HepG2 (cell line): ENCODE data around the gene GSDMA. TPM values are rescaled to one million over a fixed set of nuclear protein-coding genes. Genes with fewer than 3 reads are reported as not detected.
"Not testable (repeated sequence)": the region's sequence is repeated elsewhere in the genome, so short reads cannot be mapped to it uniquely, and the experiment has no call there.

ENCODE experiments used
- ATAC-seq: fragments of 200-7000 bp; cut with Tn5 transposase; 3 replicates; pipeline ENCODE4 v1.9.1; 2020; ENCODE audit warnings: mild to moderate bottlenecking, moderate library complexity
- BruUV-seq: library from RNA; stranded (reverse); fragments of 400-500 nt; replicated peaks from 2 replicates; lab custom pipeline; 2021; lab: Mats Ljungman, UMichigan
- CTCF ChIA-PET: fragments of 300-600 bp; formaldehyde crosslinking; extraction: SDS; loops from one replicate; lab custom pipeline; 2021; ENCODE audit warnings: low total read pairs, inconsistent platforms, low intra/inter-chr PET ratio; lab: Yijun Ruan, JAX
- POLR2A ChIA-PET: fragments of 350-600 bp; sonication (Branson Sonifier 250); formaldehyde crosslinking; loops from one replicate; lab custom pipeline; 2020; ENCODE audit warnings: antibody characterized with exemption, inconsistent platforms; lab: Yijun Ruan, JAX
- DNase-seq: peaks from one replicate; pipeline ENCODE4 v3.0.0-alpha.2; 2015; ENCODE audit warnings: low spot score
- FAIRE-seq: peaks from 3 replicates; lab custom pipeline; 2011; peaks lifted over from hg19 to GRCh38; lab: Jason Lieb, UNC
- H2AFZ ChIP-seq: one replicate; pipeline ENCODE4 v1.6.1; 2011; ENCODE audit warnings: low read length, inconsistent platforms
- H3K27ac ChIP-seq: fragments of 300-600 bp; 3 replicates; pipeline ENCODE4 v1.8.0; 2011; ENCODE audit warnings: mixed run types, mild to moderate bottlenecking, mixed read lengths, low read length, inconsistent platforms; ENCODE audit not compliant: insufficient read depth; ENCODE audit errors: extremely low read length
- H3K27me3 ChIP-seq, 2 experiments: fragments of 200-600 bp in 1 of 2; 2 replicates in 1 of 2; 3 replicates in 1 of 2; pipeline versions ENCODE4 v1.6.0 to v1.8.0; 2011; ENCODE audit warnings: low read length in 2 of 2, mild to moderate bottlenecking in 2 of 2, moderate library complexity in 2 of 2, inconsistent platforms in 1 of 2; ENCODE audit not compliant: insufficient read depth in 2 of 2, control insufficient read depth in 1 of 2
- H3K36me3 ChIP-seq, 2 experiments: fragments of 200-600 bp in 1 of 2; replicated peaks in 1 of 2; 2 replicates in 1 of 2; 3 replicates in 1 of 2; pipeline versions ENCODE4 v1.5.1 to v1.8.0; 2011; ENCODE audit warnings: low read length in 2 of 2, inconsistent platforms in 1 of 2; ENCODE audit not compliant: insufficient read depth in 2 of 2, control insufficient read depth in 1 of 2
- H3K4me1 ChIP-seq: 2 replicates; pipeline ENCODE4 v1.5.1; 2012; ENCODE audit warnings: low read length, inconsistent platforms; ENCODE audit not compliant: insufficient read depth
- H3K4me2 ChIP-seq: 2 replicates; pipeline ENCODE4 v1.6.0; 2011; ENCODE audit warnings: low read depth, low read length, inconsistent platforms
- H3K4me3 ChIP-seq, 3 experiments: fragments of 200-600 bp in 1 of 3; sonication (generic), shearing (Covaris generic) in 1 of 3; replicated peaks in 1 of 3; 2 replicates each; pipeline ENCODE4 v1.5.1; 2011 to 2016; ENCODE audit warnings: low read length in 3 of 3, inconsistent platforms in 2 of 3, low read depth in 2 of 3, mild to moderate bottlenecking in 2 of 3, control low read depth in 1 of 3, mixed read lengths in 1 of 3; ENCODE audit not compliant: insufficient read depth in 1 of 3
- H3K79me2 ChIP-seq: one replicate; pipeline ENCODE4 v1.6.1; 2011; ENCODE audit warnings: low read length, inconsistent platforms; ENCODE audit not compliant: insufficient read depth
- H3K9ac ChIP-seq: 2 replicates; pipeline ENCODE4 v1.6.0; 2011; ENCODE audit warnings: mild to moderate bottlenecking, low read depth, low read length, inconsistent platforms; ENCODE audit not compliant: insufficient read depth
- H3K9me3 ChIP-seq: 2 replicates; pipeline ENCODE4 v1.5.1; 2012; ENCODE audit warnings: mild to moderate bottlenecking, low read length
- H4K20me1 ChIP-seq: 2 replicates; pipeline ENCODE4 v1.6.0; 2011; ENCODE audit warnings: inconsistent platforms, mild to moderate bottlenecking, low read length, moderate library complexity; ENCODE audit not compliant: insufficient read depth
- BRD4 ChIP-seq: sonication (generic); formaldehyde crosslinking; IDR thresholded peaks from 2 replicates; pipeline ENCODE4 v1.4.0; 2020; ENCODE audit warnings: missing genetic modification reagents
- MAF1 ChIP-seq: sonication (generic); formaldehyde crosslinking; IDR thresholded peaks from 2 replicates; pipeline ENCODE4 v1.5.0; 2020; ENCODE audit warnings: missing genetic modification reagents, borderline replicate concordance
- NFYB ChIP-seq: sonication (generic); formaldehyde crosslinking; IDR thresholded peaks from 2 replicates; pipeline ENCODE4 v1.4.0; 2020; ENCODE audit warnings: missing genetic modification reagents
- NFYC ChIP-seq: IDR thresholded peaks from 2 replicates; pipeline ENCODE4 v1.6.1; 2016; ENCODE audit warnings: missing genetic modification reagents, missing compliant biosample characterization
- SAP130 ChIP-seq: IDR thresholded peaks from 2 replicates; pipeline ENCODE4 v1.6.1; 2016; ENCODE audit warnings: low read depth
- ZNF121 ChIP-seq: sonication (generic); formaldehyde crosslinking; IDR thresholded peaks from 2 replicates; pipeline ENCODE4 v1.5.0; 2020; ENCODE audit warnings: mild to moderate bottlenecking, missing genetic modification reagents
- ZNF235 ChIP-seq: sonication (generic); formaldehyde crosslinking; IDR thresholded peaks from 2 replicates; pipeline ENCODE4 v1.8.1; 2023; ENCODE audit warnings: mild to moderate bottlenecking, missing genetic modification reagents, borderline replicate concordance
- ZNF331 ChIP-seq: sonication (generic); formaldehyde crosslinking; IDR thresholded peaks from 2 replicates; pipeline ENCODE4 v1.4.0; 2020; ENCODE audit warnings: missing genetic modification reagents
- ZNF501 ChIP-seq: sonication (generic); formaldehyde crosslinking; IDR thresholded peaks from 2 replicates; pipeline ENCODE4 v1.5.1; 2020; ENCODE audit warnings: mild to moderate bottlenecking, moderate library complexity, missing genetic modification reagents
- ZNF572 ChIP-seq: sonication (generic); formaldehyde crosslinking; IDR thresholded peaks from 2 replicates; pipeline ENCODE4 v1.5.1; 2020; ENCODE audit warnings: mild to moderate bottlenecking, missing genetic modification reagents
- WGBS: methylation state at CpG from one replicate; pipeline ENCODE4 v1.1.6; 2017; ENCODE audit warnings: low lambda C conversion rate; 5-methylcytosine and 5-hydroxymethylcytosine counted together
- in situ Hi-C: cut with HindIII; loops from 2 replicates; pipeline ENCODE4 v1.10.0; 2017; ENCODE audit warnings: low pct_unique_long_range_greater_than_20kb; ENCODE audit not compliant: extremely low pct_ligation_motif_present
- intact Hi-C: fragments of 100-400 bp; cut with micrococcal nuclease; formaldehyde crosslinking; loops from one replicate; pipeline ENCODE4 v1.10.0; 2022; ENCODE audit not compliant: unreplicated experiment
- polyA plus RNA-seq, 8 experiments: library from polyadenylated mRNA; depleted of rRNA in 3 of 8; stranded (reverse) in 7 of 8; unstranded in 1 of 8; fragments of >200 nt; fragmentation: Illumina TruSeq in 4 of 8; extraction: Trizol in 4 of 8; gene quantifications; 2 replicates each; pipeline versions ENCODE4 v1.2.1 to v1.2.3, GENCODE V29; 2011 to 2016; ENCODE audit warnings: low read depth in 4 of 8, missing spikeins in 1 of 8, mixed read lengths in 1 of 8; ENCODE audit not compliant: insufficient read depth in 1 of 8
- total RNA-seq, 5 experiments: library from RNA; depleted of rRNA; stranded (reverse); fragments of >200 nt; fragmentation: Illumina TruSeq; extraction: Trizol; gene quantifications; 2 replicates each; pipeline ENCODE4 v1.2.3, GENCODE V29; 2016; ENCODE audit warnings: low read depth in 1 of 5
- TF ChIP-seq, protein P1 (sequence below): sonication (generic); formaldehyde crosslinking; IDR thresholded peaks from 2 replicates; pipeline ENCODE4 v1.5.1; 2020; ENCODE audit warnings: mild to moderate bottlenecking, missing genetic modification reagents, moderate library complexity

Gene GSDMA
- total and polyA plus RNA-seq, 2 of the 13 experiments (the other 11 are each of a cell fraction or from before 2014, with no cell fraction given): not detected

DNA sequence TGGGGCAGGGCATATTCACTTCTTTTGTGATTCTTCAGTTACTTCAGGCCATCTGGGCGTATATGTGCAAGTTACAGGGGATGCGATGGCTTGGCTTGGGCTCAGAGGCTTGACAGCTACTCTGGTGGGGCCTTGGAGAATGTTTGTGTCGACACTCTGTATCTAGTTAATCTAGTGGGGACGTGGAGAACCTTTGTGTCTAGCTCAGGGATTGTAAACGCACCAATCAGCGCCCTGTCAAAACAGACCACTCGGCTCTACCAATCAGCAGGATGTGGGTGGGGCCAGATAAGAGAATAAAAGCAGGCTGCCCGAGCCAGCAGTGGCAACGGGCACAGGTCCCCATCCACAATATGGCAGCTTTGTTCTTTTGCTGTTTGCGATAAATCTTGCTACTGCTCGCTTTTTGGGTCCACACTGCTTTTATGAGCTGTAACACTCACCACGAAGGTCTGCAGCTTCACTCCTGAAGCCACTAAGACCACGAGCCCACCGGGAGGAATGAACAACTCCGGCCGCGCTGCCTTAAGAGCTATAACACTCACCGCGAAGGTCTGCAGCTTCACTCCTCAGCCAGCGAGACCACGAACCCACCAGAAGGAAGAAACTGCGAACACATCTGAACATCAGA, 49.3 kb downstream of the GSDMA start:
- 0 out of 2 replicates have a peak, but pooled peaks have one; percentile 14 for TF ChIP-seq NFYC (CRISPR knock-in tag)
- 0 out of 2 replicates have a peak, but pooled peaks have one; percentile 44 for TF ChIP-seq NFYB (CRISPR knock-in tag)
- TF ChIP-seq, all 625 proteins: peak for 2; not testable (repeated sequence) for 623
- BruUV-seq, H3K4me2 ChIP-seq, DNase-seq, H3K9me3 ChIP-seq, FAIRE-seq, H3K27ac ChIP-seq, H4K20me1 ChIP-seq, H3K27me3 ChIP-seq, H3K79me2 ChIP-seq, ATAC-seq, H3K4me3 ChIP-seq, H2AFZ ChIP-seq, H3K36me3 ChIP-seq, H3K9ac ChIP-seq: not testable (repeated sequence)
- CTCF ChIA-PET: interaction anchor here (3.6 kb wide), 1 partner anchor 15 kb away, joined by 56 read pairs; no protein-coding TSS in a partner anchor
- H3K4me1 ChIP-seq: peaks cover 28% of the 10 kb centered on the region
- WGBS: 67% methylated on average over 21 of the region's 22 CpGs
- in situ Hi-C loops (loop anchor here (10.0 kb wide), 1 partner anchor 273 kb away; the partner anchor contains the start of gene CDC6), intact Hi-C loops (loop anchor here (2.0 kb wide), 1 partner anchor 179 kb away; no protein-coding TSS in a partner anchor)
- POLR2A ChIA-PET: interaction anchor here (1.0 to 1.4 kb wide), 2 partner anchors 32 to 63 kb away, joined by 3 read pairs; no protein-coding TSS in a partner anchor

DNA sequence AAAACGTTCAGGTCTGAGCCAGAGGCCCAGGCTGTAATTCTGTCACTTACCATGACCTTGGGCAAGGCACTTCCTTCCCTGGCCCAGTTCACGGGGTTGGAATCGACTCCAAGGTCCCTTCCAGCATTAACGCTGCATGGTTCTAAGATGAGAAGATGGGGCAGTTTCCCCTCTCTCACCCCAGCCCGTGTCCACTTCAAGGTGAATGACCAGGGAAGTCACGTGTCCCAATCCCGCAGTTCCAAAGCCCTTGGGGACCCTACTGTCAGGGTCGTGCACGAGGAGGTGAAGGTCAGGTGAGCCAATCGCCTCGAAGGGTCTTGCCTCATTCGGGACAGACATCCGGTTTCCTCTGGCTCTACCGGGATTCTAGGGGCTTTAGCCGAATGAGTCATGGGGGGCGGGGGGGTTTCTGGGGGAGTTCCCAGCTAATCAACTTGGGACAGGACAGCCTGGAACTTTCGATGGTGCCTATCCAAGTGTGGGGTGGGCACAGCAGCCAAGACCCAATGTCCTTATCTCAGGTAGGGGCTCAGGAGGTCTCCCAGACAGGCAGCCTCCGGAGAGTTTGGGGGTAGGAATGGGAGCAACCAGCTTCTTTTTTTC, 51.7 kb downstream of the GSDMA start:
- H3K9ac ChIP-seq: no peak overlapping the region; the same call in 1 of the 2 replicates
- H4K20me1 ChIP-seq: no peaks in the 10 kb centered on the region
- CTCF ChIA-PET: interaction anchor here (1.2 to 3.6 kb wide), 9 partner anchors 12 to 289 kb away, joined by 3 to 56 read pairs (median 7); no protein-coding TSS in a partner anchor
- 0% methylated on average over 7 of the region's 18 CpGs for WGBS
- H3K79me2 ChIP-seq: no peaks in the 10 kb centered on the region
- peaks cover under 1% of the 10 kb centered on the region in 2 experiments; a peak in 3 of 5 replicates for H3K36me3 ChIP-seq
- in situ Hi-C loops (loop anchor here (10.0 kb wide), 1 partner anchor 270 kb away; the partner anchor contains the start of gene CDC6), intact Hi-C loops (loop anchor here (2.0 kb wide), 1 partner anchor 60 kb away; no protein-coding TSS in a partner anchor)
- DNase-seq (peak; percentile 40), FAIRE-seq (no peak), ATAC-seq (peak; percentile 6)
- H3K9me3 ChIP-seq: no peaks in the 10 kb centered on the region
- H3K27me3 ChIP-seq: no peaks in the 10 kb centered on the region
- no TSS peak for BruUV-seq
- H3K27ac ChIP-seq: no peak overlapping the region
- POLR2A ChIA-PET: interaction anchor here (0.5 to 2.6 kb wide), 9 partner anchors 23 to 125 kb away, joined by 3 to 14 read pairs (median 6); partner anchors contain the start of genes CASC3, MED24 and NR1D1
- H2AFZ ChIP-seq: no peak overlapping the region
- H3K4me2 ChIP-seq: peak overlapping the region; percentile 85
- peaks cover 34% of the 10 kb centered on the region for H3K4me1 ChIP-seq
- peak overlapping the region; percentile 24 to 70 (median 25); a peak in 5 of 6 replicates for H3K4me3 ChIP-seq
- TF ChIP-seq ZNF121 (CRISPR knock-in tag) (0 out of 2 replicates have a peak, but pooled peaks have one; percentile 24), ZNF501 (CRISPR knock-in tag) (peak; percentile 9; the same call in 1 of the 2 replicates), ZNF331 (CRISPR knock-in tag) (no peak), SAP130 (CRISPR knock-in tag) (peak; percentile 28; the same call in 1 of the 2 replicates), MAF1 (CRISPR knock-in tag) (0 out of 2 replicates have a peak, but pooled peaks have one; percentile 32), ZNF235 (0 out of 2 replicates have a peak, but pooled peaks have one; percentile 58), ZNF572 (CRISPR knock-in tag) (no peak), BRD4 (CRISPR knock-in tag) (0 out of 2 replicates have a peak, but pooled peaks have one; percentile 45)
- TF ChIP-seq, protein P1, sequence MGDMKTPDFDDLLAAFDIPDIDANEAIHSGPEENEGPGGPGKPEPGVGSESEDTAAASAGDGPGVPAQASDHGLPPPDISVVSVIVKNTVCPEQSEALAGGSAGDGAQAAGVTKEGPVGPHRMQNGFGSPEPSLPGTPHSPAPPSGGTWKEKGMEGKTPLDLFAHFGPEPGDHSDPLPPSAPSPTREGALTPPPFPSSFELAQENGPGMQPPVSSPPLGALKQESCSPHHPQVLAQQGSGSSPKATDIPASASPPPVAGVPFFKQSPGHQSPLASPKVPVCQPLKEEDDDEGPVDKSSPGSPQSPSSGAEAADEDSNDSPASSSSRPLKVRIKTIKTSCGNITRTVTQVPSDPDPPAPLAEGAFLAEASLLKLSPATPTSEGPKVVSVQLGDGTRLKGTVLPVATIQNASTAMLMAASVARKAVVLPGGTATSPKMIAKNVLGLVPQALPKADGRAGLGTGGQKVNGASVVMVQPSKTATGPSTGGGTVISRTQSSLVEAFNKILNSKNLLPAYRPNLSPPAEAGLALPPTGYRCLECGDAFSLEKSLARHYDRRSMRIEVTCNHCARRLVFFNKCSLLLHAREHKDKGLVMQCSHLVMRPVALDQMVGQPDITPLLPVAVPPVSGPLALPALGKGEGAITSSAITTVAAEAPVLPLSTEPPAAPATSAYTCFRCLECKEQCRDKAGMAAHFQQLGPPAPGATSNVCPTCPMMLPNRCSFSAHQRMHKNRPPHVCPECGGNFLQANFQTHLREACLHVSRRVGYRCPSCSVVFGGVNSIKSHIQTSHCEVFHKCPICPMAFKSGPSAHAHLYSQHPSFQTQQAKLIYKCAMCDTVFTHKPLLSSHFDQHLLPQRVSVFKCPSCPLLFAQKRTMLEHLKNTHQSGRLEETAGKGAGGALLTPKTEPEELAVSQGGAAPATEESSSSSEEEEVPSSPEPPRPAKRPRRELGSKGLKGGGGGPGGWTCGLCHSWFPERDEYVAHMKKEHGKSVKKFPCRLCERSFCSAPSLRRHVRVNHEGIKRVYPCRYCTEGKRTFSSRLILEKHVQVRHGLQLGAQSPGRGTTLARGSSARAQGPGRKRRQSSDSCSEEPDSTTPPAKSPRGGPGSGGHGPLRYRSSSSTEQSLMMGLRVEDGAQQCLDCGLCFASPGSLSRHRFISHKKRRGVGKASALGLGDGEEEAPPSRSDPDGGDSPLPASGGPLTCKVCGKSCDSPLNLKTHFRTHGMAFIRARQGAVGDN (CRISPR knock-in tag): 0 out of 2 replicates have a peak, but pooled peaks have one; percentile 28
